HepG2 (cell line): ENCODE measurements around the gene ACTL8. TPM values are rescaled to one million over a fixed set of nuclear protein-coding genes. Genes with fewer than 3 reads are reported as not detected.

Experiments
- ATAC-seq: fragments of 200-7000 bp; cut with Tn5 transposase; 3 replicates; pipeline ENCODE4 v1.9.1; 2020; ENCODE audit warnings: mild to moderate bottlenecking, moderate library complexity
- BruUV-seq: library from RNA; stranded (reverse); fragments of 400-500 nt; replicated peaks from 2 replicates; lab custom pipeline; 2021; lab: Mats Ljungman, UMichigan
- CTCF ChIA-PET: fragments of 300-600 bp; formaldehyde crosslinking; extraction: SDS; loops from one replicate; lab custom pipeline; 2021; ENCODE audit warnings: low total read pairs, inconsistent platforms, low intra/inter-chr PET ratio; lab: Yijun Ruan, JAX
- POLR2A ChIA-PET: fragments of 350-600 bp; sonication (Branson Sonifier 250); formaldehyde crosslinking; loops from one replicate; lab custom pipeline; 2020; ENCODE audit warnings: antibody characterized with exemption, inconsistent platforms; lab: Yijun Ruan, JAX
- DNase-seq: peaks from one replicate; pipeline ENCODE4 v3.0.0-alpha.2; 2015; ENCODE audit warnings: low spot score
- FAIRE-seq: peaks from 3 replicates; lab custom pipeline; 2011; peaks lifted over from hg19 to GRCh38; lab: Jason Lieb, UNC
- H2AFZ ChIP-seq: one replicate; pipeline ENCODE4 v1.6.1; 2011; ENCODE audit warnings: low read length, inconsistent platforms
- H3K27ac ChIP-seq: fragments of 300-600 bp; 3 replicates; pipeline ENCODE4 v1.8.0; 2011; ENCODE audit warnings: mixed run types, mild to moderate bottlenecking, mixed read lengths, low read length, inconsistent platforms; ENCODE audit not compliant: insufficient read depth; ENCODE audit errors: extremely low read length
- H3K27me3 ChIP-seq, 2 experiments: fragments of 200-600 bp in 1 of 2; 2 replicates in 1 of 2; 3 replicates in 1 of 2; pipeline versions ENCODE4 v1.6.0 to v1.8.0; 2011; ENCODE audit warnings: low read length in 2 of 2, mild to moderate bottlenecking in 2 of 2, moderate library complexity in 2 of 2, inconsistent platforms in 1 of 2; ENCODE audit not compliant: insufficient read depth in 2 of 2, control insufficient read depth in 1 of 2
- H3K36me3 ChIP-seq, 2 experiments: fragments of 200-600 bp in 1 of 2; replicated peaks in 1 of 2; 2 replicates in 1 of 2; 3 replicates in 1 of 2; pipeline versions ENCODE4 v1.5.1 to v1.8.0; 2011; ENCODE audit warnings: low read length in 2 of 2, inconsistent platforms in 1 of 2; ENCODE audit not compliant: insufficient read depth in 2 of 2, control insufficient read depth in 1 of 2
- H3K4me1 ChIP-seq: 2 replicates; pipeline ENCODE4 v1.5.1; 2012; ENCODE audit warnings: low read length, inconsistent platforms; ENCODE audit not compliant: insufficient read depth
- H3K4me2 ChIP-seq: 2 replicates; pipeline ENCODE4 v1.6.0; 2011; ENCODE audit warnings: low read depth, low read length, inconsistent platforms
- H3K4me3 ChIP-seq, 3 experiments: fragments of 200-600 bp in 1 of 3; sonication (generic), shearing (Covaris generic) in 1 of 3; replicated peaks in 1 of 3; 2 replicates each; pipeline ENCODE4 v1.5.1; 2011 to 2016; ENCODE audit warnings: low read length in 3 of 3, inconsistent platforms in 2 of 3, low read depth in 2 of 3, mild to moderate bottlenecking in 2 of 3, control low read depth in 1 of 3, mixed read lengths in 1 of 3; ENCODE audit not compliant: insufficient read depth in 1 of 3
- H3K79me2 ChIP-seq: one replicate; pipeline ENCODE4 v1.6.1; 2011; ENCODE audit warnings: low read length, inconsistent platforms; ENCODE audit not compliant: insufficient read depth
- H3K9ac ChIP-seq: 2 replicates; pipeline ENCODE4 v1.6.0; 2011; ENCODE audit warnings: mild to moderate bottlenecking, low read depth, low read length, inconsistent platforms; ENCODE audit not compliant: insufficient read depth
- H3K9me3 ChIP-seq: 2 replicates; pipeline ENCODE4 v1.5.1; 2012; ENCODE audit warnings: mild to moderate bottlenecking, low read length
- H4K20me1 ChIP-seq: 2 replicates; pipeline ENCODE4 v1.6.0; 2011; ENCODE audit warnings: inconsistent platforms, mild to moderate bottlenecking, low read length, moderate library complexity; ENCODE audit not compliant: insufficient read depth
- HDAC2 ChIP-seq: sonication (generic); formaldehyde crosslinking; IDR thresholded peaks from 2 replicates; pipeline ENCODE4 v1.4.0; 2020; ENCODE audit warnings: missing genetic modification reagents
- HES4 ChIP-seq: sonication (generic); formaldehyde crosslinking; IDR thresholded peaks from 2 replicates; pipeline ENCODE4 v1.9.0; 2021; ENCODE audit warnings: mild to moderate bottlenecking, missing genetic modification reagents, borderline replicate concordance
- NBN ChIP-seq: fragments of 450-650 bp; conservative IDR thresholded peaks from 2 replicates; pipeline ENCODE4 v1.6.1; 2017
- RFXANK ChIP-seq: IDR thresholded peaks from 2 replicates; pipeline ENCODE4 v1.6.1; 2016
- SIN3A ChIP-seq: IDR thresholded peaks from 2 replicates; pipeline ENCODE4 v1.6.1; 2011; ENCODE audit warnings: low read depth, mild to moderate bottlenecking, control low read depth, low read length, borderline replicate concordance
- ZNF121 ChIP-seq: sonication (generic); formaldehyde crosslinking; IDR thresholded peaks from 2 replicates; pipeline ENCODE4 v1.5.0; 2020; ENCODE audit warnings: mild to moderate bottlenecking, missing genetic modification reagents
- ZNF484 ChIP-seq: sonication (generic); formaldehyde crosslinking; IDR thresholded peaks from 2 replicates; pipeline ENCODE4 v1.5.1; 2020; ENCODE audit warnings: mild to moderate bottlenecking, low read depth, missing genetic modification reagents, borderline replicate concordance
- ZNF557 ChIP-seq: sonication (generic); formaldehyde crosslinking; IDR thresholded peaks from 2 replicates; pipeline ENCODE4 v1.4.0; 2020; ENCODE audit warnings: missing genetic modification reagents
- ZNF703 ChIP-seq: sonication (generic); formaldehyde crosslinking; IDR thresholded peaks from 2 replicates; pipeline ENCODE4 v1.5.1; 2020; ENCODE audit warnings: missing genetic modification reagents, mild to moderate bottlenecking, moderate library complexity, borderline replicate concordance
- ZZZ3 ChIP-seq: sonication (generic); formaldehyde crosslinking; IDR thresholded peaks from 2 replicates; pipeline ENCODE4 v1.4.0; 2020; ENCODE audit warnings: missing genetic modification reagents, mild to moderate bottlenecking, borderline replicate concordance
- WGBS: methylation state at CpG from one replicate; pipeline ENCODE4 v1.1.6; 2017; ENCODE audit warnings: low lambda C conversion rate; 5-methylcytosine and 5-hydroxymethylcytosine counted together
- in situ Hi-C: cut with HindIII; loops from 2 replicates; pipeline ENCODE4 v1.10.0; 2017; ENCODE audit warnings: low pct_unique_long_range_greater_than_20kb; ENCODE audit not compliant: extremely low pct_ligation_motif_present
- intact Hi-C: fragments of 100-400 bp; cut with micrococcal nuclease; formaldehyde crosslinking; loops from one replicate; pipeline ENCODE4 v1.10.0; 2022; ENCODE audit not compliant: unreplicated experiment
- polyA plus RNA-seq, 8 experiments: library from polyadenylated mRNA; depleted of rRNA in 3 of 8; stranded (reverse) in 7 of 8; unstranded in 1 of 8; fragments of >200 nt; fragmentation: Illumina TruSeq in 4 of 8; extraction: Trizol in 4 of 8; gene quantifications; 2 replicates each; pipeline versions ENCODE4 v1.2.1 to v1.2.3, GENCODE V29; 2011 to 2016; ENCODE audit warnings: low read depth in 4 of 8, missing spikeins in 1 of 8, mixed read lengths in 1 of 8; ENCODE audit not compliant: insufficient read depth in 1 of 8
- total RNA-seq, 5 experiments: library from RNA; depleted of rRNA; stranded (reverse); fragments of >200 nt; fragmentation: Illumina TruSeq; extraction: Trizol; gene quantifications; 2 replicates each; pipeline ENCODE4 v1.2.3, GENCODE V29; 2016; ENCODE audit warnings: low read depth in 1 of 5
- TF ChIP-seq, protein P1 (sequence below): IDR thresholded peaks from 2 replicates; pipeline ENCODE4 v1.6.1; 2016; ENCODE audit warnings: low read depth, control low read depth
- TF ChIP-seq, protein P2 (sequence below): sonication (generic); formaldehyde crosslinking; IDR thresholded peaks from 2 replicates; pipeline ENCODE4 v1.4.0; 2020; ENCODE audit warnings: missing genetic modification reagents
- TF ChIP-seq, protein P3 (sequence below): sonication (generic); formaldehyde crosslinking; IDR thresholded peaks from 2 replicates; pipeline ENCODE4 v1.5.1; 2020; ENCODE audit warnings: mild to moderate bottlenecking, moderate library complexity, missing genetic modification reagents
- TF ChIP-seq, protein P4 (sequence below): sonication (generic); formaldehyde crosslinking; IDR thresholded peaks from 2 replicates; pipeline ENCODE4 v1.5.0; 2020; ENCODE audit warnings: missing genetic modification reagents

Gene ACTL8
- total and polyA plus RNA-seq, 2 of the 13 experiments (the other 11 are each of a cell fraction or from before 2014, with no cell fraction given) = 0.09 to 0.64 TPM

DNA sequence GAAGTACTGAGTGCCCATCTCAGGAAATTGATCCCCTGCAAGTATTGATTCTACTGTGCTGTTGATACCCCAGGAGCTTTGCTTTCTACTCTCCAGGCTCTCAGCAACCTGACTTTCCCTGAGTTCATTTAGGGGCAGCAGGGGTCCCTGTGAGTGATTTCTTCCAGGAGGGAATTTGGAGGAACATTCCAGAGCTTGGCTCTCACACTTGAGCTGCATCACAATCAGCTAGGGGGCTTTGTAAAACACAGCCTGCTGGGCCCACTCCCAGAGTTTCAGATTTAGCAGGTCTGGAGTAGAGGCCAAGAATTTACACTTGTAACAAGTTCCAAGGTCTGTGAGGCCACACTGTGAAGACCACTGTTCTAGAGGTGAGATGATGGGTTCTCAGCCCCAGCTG lies 16.1 kb upstream of the ACTL8 start:
- DNase-seq (no peak), FAIRE-seq (no peak), ATAC-seq (no peak)
- no TSS peak for BruUV-seq
- Histone ChIP-seq H3K9ac (no peak overlapping the region), H3K27me3 (peaks cover 8 to 37% of the 10 kb centered on the region in 2 experiments), H3K9me3 (no peaks in the 10 kb centered on the region), H2AFZ (no peak overlapping the region), H3K27ac (no peak overlapping the region), H4K20me1 (no peaks in the 10 kb centered on the region), H3K4me2 (no peak overlapping the region), H3K4me3 (no peak overlapping the region), H3K79me2 (no peaks in the 10 kb centered on the region), H3K36me3 (no peaks in the 10 kb centered on the region), H3K4me1 (no peaks in the 10 kb centered on the region)
- POLR2A ChIA-PET = no interaction called here
- intact Hi-C loops (no loop called here), in situ Hi-C loops (no loop called here)
- CTCF ChIA-PET = no interaction called here
- no peak for TF ChIP-seq ZNF557 (CRISPR knock-in tag)
- TF ChIP-seq ZNF121 (CRISPR knock-in tag) = no peak
- no peak for TF ChIP-seq RFXANK (CRISPR knock-in tag)
- no peak for TF ChIP-seq HES4 (CRISPR knock-in tag)
- TF ChIP-seq ZZZ3 = no peak

DNA sequence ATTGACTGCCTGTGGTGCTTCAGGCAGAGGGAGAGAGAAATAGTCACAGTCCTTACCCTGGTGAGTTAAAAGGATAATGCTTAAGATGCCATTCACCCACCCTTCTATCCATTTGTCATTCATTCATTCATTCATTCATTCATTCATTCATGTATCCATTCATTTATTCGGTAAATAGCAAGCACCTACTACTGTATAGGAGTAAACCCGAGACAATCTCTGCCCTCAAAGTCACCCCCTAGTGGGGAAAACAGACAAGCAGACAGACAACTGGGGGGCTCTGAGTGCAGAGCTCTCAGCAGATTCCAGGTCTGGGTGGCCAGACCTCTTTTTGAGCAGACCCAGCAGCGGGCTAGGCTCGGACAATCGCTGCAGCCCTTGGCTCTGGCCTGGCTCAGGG lies 14.1 kb upstream of the ACTL8 start:
- Histone ChIP-seq H3K27ac (no peak overlapping the region), H3K27me3 (peaks cover 8 to 31% of the 10 kb centered on the region in 2 experiments), H3K9ac (no peak overlapping the region), H3K79me2 (no peaks in the 10 kb centered on the region), H3K4me3 (no peak overlapping the region), H3K4me2 (no peak overlapping the region), H3K36me3 (no peaks in the 10 kb centered on the region), H4K20me1 (no peaks in the 10 kb centered on the region), H3K4me1 (no peaks in the 10 kb centered on the region), H2AFZ (no peak overlapping the region), H3K9me3 (no peaks in the 10 kb centered on the region)
- ChIA-PET POLR2A (no interaction called here), CTCF (no interaction called here)
- 20% methylated on average over 2 of the region's 5 CpGs for WGBS
- in situ Hi-C loops = no loop called here
- intact Hi-C loops = no loop called here
- ATAC-seq (no peak), FAIRE-seq (no peak), DNase-seq (no peak)
- BruUV-seq = no TSS peak
- no peak for TF ChIP-seq ZNF703 (CRISPR knock-in tag)
- TF ChIP-seq, protein P1, sequence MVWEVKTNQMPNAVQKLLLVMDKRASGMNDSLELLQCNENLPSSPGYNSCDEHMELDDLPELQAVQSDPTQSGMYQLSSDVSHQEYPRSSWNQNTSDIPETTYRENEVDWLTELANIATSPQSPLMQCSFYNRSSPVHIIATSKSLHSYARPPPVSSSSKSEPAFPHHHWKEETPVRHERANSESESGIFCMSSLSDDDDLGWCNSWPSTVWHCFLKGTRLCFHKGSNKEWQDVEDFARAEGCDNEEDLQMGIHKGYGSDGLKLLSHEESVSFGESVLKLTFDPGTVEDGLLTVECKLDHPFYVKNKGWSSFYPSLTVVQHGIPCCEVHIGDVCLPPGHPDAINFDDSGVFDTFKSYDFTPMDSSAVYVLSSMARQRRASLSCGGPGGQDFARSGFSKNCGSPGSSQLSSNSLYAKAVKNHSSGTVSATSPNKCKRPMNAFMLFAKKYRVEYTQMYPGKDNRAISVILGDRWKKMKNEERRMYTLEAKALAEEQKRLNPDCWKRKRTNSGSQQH = no peak
- TF ChIP-seq, protein P2, sequence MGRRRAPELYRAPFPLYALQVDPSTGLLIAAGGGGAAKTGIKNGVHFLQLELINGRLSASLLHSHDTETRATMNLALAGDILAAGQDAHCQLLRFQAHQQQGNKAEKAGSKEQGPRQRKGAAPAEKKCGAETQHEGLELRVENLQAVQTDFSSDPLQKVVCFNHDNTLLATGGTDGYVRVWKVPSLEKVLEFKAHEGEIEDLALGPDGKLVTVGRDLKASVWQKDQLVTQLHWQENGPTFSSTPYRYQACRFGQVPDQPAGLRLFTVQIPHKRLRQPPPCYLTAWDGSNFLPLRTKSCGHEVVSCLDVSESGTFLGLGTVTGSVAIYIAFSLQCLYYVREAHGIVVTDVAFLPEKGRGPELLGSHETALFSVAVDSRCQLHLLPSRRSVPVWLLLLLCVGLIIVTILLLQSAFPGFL = no peak
- no peak for TF ChIP-seq SIN3A
- TF ChIP-seq, protein P3, sequence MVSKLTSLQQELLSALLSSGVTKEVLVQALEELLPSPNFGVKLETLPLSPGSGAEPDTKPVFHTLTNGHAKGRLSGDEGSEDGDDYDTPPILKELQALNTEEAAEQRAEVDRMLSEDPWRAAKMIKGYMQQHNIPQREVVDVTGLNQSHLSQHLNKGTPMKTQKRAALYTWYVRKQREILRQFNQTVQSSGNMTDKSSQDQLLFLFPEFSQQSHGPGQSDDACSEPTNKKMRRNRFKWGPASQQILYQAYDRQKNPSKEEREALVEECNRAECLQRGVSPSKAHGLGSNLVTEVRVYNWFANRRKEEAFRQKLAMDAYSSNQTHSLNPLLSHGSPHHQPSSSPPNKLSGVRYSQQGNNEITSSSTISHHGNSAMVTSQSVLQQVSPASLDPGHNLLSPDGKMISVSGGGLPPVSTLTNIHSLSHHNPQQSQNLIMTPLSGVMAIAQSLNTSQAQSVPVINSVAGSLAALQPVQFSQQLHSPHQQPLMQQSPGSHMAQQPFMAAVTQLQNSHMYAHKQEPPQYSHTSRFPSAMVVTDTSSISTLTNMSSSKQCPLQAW = no peak
- TF ChIP-seq, protein P4, sequence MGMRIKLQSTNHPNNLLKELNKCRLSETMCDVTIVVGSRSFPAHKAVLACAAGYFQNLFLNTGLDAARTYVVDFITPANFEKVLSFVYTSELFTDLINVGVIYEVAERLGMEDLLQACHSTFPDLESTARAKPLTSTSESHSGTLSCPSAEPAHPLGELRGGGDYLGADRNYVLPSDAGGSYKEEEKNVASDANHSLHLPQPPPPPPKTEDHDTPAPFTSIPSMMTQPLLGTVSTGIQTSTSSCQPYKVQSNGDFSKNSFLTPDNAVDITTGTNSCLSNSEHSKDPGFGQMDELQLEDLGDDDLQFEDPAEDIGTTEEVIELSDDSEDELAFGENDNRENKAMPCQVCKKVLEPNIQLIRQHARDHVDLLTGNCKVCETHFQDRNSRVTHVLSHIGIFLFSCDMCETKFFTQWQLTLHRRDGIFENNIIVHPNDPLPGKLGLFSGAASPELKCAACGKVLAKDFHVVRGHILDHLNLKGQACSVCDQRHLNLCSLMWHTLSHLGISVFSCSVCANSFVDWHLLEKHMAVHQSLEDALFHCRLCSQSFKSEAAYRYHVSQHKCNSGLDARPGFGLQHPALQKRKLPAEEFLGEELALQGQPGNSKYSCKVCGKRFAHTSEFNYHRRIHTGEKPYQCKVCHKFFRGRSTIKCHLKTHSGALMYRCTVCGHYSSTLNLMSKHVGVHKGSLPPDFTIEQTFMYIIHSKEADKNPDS (CRISPR knock-in tag) = no peak
- TF ChIP-seq HDAC2 = no peak
- TF ChIP-seq ZNF484 (CRISPR knock-in tag) = no peak
- no peak for TF ChIP-seq NBN
